ENCODE measurements around the gene NAGS.

- no peak for TF ChIP-seq POLR2A (IDR thresholded peaks at IDR 0.05)
- no peak for TF ChIP-seq CTCF (IDR thresholded peaks at IDR 0.05 in 4 of 5, conservative IDR thresholded peaks at IDR 0.05 in 1 of 5)
Measured at GRCh38 chr17:43976963-43977837, 27.2 kb upstream of the NAGS start.
